Measurements from ENCODE around the gene PXDC1. TPM values are rescaled to one million over a fixed set of nuclear protein-coding genes. Genes with fewer than 3 reads are reported as not detected.
"Not testable (repeated sequence)": the region's sequence is repeated elsewhere in the genome, so short reads cannot be mapped to it uniquely, and the experiment has no call there.

Gene PXDC1
- polyA plus RNA-seq, 3 donors, result 19.7 to 23.4 (median 20.4) TPM

DNA sequence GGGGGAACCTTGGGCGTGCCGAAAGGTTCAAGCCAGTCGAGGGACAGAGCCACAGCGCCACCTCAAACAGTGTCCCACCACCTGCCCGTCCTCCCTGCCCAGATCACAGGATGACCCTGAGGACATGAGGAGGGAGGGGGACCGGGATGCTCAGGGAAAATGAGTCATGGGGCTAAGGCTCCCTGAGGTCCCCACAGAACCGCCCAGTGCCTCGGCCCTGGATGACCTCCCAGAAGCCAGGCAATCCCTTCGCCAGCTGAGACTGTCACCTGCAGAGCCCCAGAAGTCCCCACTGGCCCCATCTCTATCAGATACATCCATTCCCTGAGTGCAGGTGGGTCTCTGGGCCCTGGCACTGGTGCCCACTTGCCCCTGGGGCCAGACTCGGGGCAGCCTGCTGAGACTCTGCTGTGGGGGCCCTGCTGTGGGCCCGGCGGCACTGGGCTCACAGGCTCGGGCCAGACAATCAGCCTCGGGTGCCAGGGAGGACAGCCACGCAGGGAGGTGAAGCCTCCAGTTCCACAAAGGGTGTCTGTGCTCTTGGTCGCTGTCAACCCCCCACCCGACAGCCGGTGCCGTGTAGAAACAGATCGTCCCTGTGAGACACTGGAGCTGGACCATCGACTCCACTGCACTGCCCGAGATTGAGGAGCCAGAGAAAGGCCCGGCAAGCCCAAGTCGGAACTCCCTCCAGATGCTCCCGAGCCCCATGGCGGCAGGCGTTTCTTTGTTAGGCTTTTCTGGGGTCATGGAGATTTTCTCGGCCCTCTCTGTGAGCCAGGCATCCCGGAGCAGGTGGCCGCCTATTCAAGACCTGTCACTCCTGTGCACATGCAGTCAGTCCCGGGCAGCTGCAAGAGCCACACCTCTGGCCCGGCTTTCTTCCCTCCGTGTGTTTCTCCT, 26.1 kb downstream of the PXDC1 start:
- no peak for DNase-seq (ENCODE audit: extremely low read depth in 1 of 11, low read depth in 9 of 11, low spot score in 4 of 11)

GRCh38 chr6:3724451-3725144, 26.9 kb downstream of the PXDC1 start:
- DNase-seq (ENCODE audit: extremely low read depth in 1 of 11, low read depth in 9 of 11, low spot score in 4 of 11), result no peak

DNA sequence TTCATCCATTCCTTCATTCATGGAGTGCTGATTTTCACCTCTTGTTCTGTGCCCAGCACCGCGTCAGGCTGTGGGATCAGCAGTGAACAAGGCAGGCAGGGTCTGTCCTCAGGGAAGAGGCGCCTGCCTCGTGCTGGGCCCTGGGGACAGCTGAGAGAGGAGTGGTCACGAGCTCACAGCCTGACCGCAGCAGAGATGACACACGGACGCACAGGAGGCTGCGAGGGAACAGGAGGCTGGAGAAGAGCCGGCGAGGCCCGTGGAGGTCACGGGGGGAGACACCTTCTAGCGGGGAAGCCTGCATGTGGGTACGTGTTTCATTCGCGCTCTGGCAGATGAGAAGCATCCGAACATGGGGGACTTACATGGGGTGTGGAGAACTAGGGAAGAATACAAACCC, 27.5 kb downstream of the PXDC1 start:
- DNase-seq (ENCODE audit: extremely low read depth in 1 of 11, low read depth in 9 of 11, low spot score in 4 of 11), result no peak

GRCh38 chr6:3723251-3723650, 28.3 kb downstream of the PXDC1 start:
- DNase-seq (ENCODE audit: extremely low read depth in 1 of 11, low read depth in 9 of 11, low spot score in 4 of 11), result no peak

DNA sequence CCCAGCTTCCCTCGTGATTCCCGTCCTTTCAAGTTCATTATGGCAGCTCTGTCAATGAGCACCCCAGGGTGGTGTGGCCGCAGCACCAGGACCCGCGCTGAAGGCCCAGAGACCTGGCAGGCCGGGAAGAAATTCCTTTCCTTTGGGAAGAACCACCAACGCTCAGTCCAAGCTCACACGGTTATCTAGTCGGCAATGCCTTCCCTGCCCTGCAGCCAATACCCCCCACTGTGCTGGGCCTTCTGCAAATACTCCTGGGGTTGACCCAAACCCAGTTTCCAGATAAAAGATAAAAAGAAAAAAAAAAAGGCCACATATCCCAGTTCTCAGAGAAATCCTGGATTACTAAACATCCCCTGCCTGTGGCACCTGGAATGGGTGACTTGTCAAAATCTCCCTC, 28.7 kb downstream of the PXDC1 start:
- DNase-seq (ENCODE audit: extremely low read depth in 1 of 11, low read depth in 9 of 11, low spot score in 4 of 11), result no peak

DNA sequence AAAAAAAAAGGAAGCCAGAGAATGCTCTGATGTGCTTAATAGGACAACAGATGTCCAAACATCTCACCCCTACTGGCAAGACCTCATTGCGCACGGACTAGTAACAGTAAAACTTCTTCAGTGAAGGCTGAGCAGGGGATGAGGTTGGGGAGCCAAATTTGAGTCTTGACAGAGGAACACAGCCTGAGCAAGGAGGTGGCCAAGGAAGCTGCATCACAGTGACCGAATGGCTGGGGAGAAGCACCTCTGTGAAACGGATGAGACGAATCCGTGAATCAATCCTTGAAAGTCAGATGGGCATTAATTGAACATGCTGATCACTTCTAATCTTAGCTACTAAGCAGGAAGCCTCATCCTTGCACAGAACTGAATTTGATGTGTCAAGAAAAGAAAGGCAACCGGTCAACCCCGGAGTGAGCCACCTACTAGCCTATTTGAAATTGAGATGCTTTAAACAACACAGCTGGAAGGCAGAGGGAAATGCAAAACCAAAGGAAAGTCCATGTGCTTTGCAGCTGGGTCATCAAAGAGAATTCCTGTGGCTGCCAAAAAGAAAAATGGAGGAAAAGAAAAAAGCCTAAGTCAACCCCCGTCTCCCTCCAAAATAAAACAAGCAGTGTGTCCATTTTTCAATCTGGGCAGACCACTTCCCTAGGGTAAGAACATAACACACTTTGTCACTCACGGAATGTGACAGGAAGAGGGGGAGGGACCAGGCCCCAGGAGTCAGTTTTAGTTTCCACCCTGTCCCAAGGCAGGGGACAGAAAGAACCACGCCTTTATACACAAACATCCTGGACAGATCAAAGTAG, 29.5 kb downstream of the PXDC1 start:
- peak in 8 of 11 donors; percentile 11 to 54 (median 46) for DNase-seq (ENCODE audit: extremely low read depth in 1 of 11, low read depth in 9 of 11, low spot score in 4 of 11)

- not testable (repeated sequence) for DNase-seq (ENCODE audit: extremely low read depth in 1 of 11, low read depth in 9 of 11, low spot score in 4 of 11)
These were observed 30.7 kb downstream of the PXDC1 start for GRCh38 chr6:3720770-3721169.

DNA sequence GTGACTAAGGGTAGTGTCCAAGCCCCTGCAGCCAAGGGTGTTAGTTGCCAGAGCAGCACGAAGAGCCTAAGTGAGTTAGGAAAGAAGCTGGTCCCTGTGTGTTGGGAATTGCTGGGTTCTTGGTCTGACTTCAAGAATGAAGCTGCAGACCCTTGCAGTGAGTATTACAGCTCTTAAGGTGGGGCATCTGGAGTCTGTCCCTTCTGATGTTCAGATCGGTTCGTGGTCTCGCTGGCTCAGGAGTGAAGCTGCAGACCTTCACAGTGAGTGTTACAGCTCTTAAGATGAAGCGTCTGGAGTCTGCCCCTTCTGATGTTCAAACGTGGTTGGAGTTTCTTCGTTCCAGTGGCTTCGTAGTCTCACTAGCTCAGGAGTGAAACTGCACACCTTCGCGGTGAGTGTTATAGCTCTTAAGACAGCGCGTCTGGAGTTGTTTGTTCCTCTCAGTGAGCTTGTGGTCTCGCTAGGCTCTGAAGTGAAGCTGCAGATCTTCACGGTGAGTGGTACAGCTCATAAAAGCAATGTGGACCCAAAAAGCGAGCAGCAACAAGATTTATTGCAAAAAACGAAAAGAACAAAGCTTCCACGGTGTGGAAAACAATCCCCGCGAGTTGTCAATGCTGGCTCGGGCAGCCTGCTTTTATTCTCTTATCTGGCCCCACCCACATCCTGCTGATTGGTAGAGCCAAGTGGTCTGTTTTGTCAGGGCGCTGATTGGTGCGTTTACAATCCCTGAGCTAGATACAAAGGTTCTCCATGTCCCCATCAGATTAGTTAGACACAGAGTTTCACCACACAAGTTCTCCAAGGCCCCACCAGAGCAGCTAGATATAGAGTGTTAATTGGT, 31.8 kb downstream of the PXDC1 start:
- DNase-seq (ENCODE audit: extremely low read depth in 1 of 11, low read depth in 9 of 11, low spot score in 4 of 11), result no peak

- no peak for DNase-seq (ENCODE audit: extremely low read depth in 1 of 11, low read depth in 9 of 11, low spot score in 4 of 11)
These were observed 33.1 kb downstream of the PXDC1 start for GRCh38 chr6:3718407-3718806.

DNA sequence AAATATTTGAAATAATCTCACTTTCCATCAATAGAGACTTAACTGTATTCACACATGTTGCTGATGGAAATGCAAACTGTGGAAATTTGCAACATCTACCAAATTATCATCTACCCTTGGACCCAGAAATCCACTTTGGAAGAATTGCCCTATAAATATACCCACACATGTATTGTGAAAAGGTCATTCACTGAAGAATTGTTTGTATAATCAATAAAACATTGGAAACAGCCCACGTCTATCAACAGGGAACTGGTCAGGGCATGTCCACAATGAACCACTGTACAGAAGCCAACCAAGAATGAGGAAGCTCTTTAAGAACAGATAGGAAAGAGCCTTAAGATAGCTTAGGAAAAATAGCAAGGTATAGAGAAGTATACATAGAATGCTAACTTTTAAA, 36.2 kb downstream of the PXDC1 start:
- DNase-seq (ENCODE audit: extremely low read depth in 1 of 11, low read depth in 9 of 11, low spot score in 4 of 11), result no peak

DNA sequence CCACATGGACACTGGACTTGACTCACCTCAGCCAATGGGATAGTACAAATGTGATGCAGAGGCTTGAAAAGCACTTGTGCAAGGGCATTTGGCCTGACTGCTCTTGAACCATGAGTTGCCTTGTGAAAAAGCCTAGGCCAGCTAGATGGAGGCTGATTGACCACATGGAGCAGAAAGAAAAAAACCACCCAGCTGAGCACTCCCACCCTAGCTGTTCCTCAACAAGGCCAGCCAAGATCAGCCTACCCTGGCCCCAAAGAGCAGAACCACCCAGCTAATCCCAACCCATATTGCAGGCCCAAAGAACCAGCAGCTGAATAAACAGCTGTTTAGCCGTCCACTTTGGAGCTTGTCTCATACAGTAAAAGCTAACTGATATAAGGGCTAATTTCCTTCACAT, 36.7 kb downstream of the PXDC1 start:
- no peak for DNase-seq (ENCODE audit: extremely low read depth in 1 of 11, low read depth in 9 of 11, low spot score in 4 of 11)

GRCh38 chr6:3714111-3714510, 37.4 kb downstream of the PXDC1 start:
- no peak for DNase-seq (ENCODE audit: extremely low read depth in 1 of 11, low read depth in 9 of 11, low spot score in 4 of 11)

GRCh38 chr6:3712827-3713665, 38.5 kb downstream of the PXDC1 start:
- DNase-seq (ENCODE audit: extremely low read depth in 1 of 11, low read depth in 9 of 11, low spot score in 4 of 11), result no peak

DNA sequence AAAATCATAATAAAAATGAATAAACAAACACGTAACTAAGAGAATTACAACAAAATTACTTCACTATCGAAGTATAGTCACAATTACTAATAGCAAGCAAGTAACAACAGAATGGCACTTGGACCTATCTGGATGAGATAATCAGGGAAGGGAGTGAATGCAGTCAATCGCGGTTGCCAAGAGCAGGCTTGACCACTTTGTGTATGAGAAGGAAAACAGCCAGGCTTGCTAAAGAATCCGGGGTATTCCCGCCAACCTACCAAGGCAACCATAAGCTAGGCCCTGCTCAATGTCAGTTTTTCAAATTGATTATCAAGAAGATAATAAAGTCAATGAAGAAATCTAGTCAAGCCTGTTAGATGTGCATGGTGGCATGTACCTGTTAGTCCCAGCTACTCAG, 39.7 kb downstream of the PXDC1 start:
- DNase-seq (ENCODE audit: extremely low read depth in 1 of 11, low read depth in 9 of 11, low spot score in 4 of 11), result no peak

GRCh38 chr6:3710403-3710802, 41.1 kb downstream of the PXDC1 start:
- DNase-seq (ENCODE audit: extremely low read depth in 1 of 11, low read depth in 9 of 11, low spot score in 4 of 11), result no peak

GRCh38 chr6:3708540-3708939, 43.0 kb downstream of the PXDC1 start:
- no peak for DNase-seq (ENCODE audit: extremely low read depth in 1 of 11, low read depth in 9 of 11, low spot score in 4 of 11)

DNA sequence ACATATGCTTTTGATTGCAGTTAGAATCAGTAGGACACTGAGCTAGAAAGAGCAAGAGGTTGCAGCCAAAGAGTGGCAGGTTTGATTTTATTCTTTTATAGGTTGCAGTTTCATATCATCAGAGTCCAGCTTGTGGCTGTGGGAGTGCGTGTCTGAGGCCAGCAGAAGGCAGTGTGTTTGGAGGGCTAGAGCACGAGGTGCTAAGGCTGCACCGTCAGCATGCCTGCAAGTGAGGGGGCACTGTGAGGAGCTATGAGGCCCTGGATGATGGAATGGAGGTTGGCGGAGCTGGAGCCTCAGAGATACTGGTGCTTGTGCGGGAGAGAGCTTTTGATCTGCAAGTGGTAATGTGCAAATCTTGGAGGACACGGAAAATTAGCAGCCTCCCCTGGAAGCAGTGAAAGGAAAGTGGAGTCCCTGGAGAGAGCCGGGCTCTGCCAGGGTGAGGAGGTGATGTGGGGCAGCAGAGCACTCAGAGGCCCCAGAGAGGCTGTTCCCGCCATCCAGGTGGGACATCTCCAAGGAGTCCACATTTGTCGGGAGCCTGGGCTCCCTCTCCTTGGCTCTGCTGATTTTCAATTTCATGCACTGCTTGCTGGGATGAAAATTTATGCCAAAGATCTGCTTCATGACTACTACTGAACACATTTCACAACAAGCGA, 43.6 kb downstream of the PXDC1 start:
- no peak for DNase-seq (ENCODE audit: extremely low read depth in 1 of 11, low read depth in 9 of 11, low spot score in 4 of 11)
